Suppressor macrophage treated with lipopolysaccharide for 4 hours (primary cell): ENCODE data around the gene ATP8B1.

ENCODE experiments used
- DNase-seq: peaks from one replicate; pipeline ENCODE4 v3.0.0-alpha.2; 2020

The ATP8B1 gene

DNA sequence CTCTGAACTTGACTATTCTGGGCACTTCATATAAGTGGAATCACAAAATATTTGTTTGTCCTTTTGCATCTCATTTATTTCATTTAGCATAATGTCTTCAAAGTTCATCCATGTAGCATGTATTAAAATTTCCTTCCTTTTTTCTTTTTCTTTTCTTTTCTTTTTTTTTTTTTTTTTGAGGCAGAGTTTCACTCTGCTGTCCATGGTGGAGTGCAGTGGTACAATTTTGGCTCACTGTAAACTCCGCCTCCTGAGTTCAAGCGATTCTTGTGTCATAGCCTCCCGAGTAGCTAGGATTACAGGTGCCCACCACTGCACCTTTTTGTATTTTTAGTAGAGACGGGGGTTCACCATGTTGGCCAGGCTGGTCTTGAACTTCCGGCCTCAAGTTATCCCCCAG is 11.9 kb downstream of the ATP8B1 start:
- no peak for DNase-seq

DNA sequence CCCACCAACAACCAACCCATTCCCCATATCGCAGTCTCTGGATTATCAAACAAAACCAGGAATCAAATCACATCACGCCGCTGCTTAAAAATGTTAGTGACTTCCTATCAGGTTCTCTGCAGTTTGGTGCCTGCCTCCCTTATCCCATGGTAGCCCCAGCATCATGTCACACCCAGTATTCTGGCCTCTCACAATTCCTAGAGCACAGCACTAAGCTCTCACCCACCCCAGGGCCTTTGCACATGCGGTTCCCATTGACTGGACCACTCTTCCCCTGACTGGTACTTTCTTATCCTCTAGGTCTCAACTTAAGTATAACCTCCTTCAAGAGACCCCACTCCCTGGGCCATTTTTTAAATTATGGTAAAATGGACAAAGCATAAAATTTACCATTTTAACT is 12.8 kb downstream of the ATP8B1 start:
- no peak for DNase-seq

DNA sequence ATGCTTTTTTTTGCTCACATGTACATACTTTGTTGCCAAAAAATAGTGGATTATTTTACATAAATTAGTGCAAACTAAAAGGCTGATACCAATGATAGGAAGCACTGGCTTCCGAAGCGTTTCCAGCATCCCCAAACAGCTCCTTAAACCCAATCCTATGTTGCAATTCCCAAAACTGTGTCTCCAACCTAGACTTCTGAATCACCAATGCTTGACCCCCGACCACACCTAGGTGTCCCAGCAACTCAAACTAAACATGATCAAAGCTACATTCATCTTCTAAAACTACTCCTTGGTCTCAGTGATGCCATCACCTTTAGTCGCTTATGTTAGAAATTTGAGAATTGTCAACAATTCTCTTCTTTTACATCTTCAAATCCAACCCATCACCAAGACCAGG is 13.4 kb downstream of the ATP8B1 start:
- no peak for DNase-seq

DNA sequence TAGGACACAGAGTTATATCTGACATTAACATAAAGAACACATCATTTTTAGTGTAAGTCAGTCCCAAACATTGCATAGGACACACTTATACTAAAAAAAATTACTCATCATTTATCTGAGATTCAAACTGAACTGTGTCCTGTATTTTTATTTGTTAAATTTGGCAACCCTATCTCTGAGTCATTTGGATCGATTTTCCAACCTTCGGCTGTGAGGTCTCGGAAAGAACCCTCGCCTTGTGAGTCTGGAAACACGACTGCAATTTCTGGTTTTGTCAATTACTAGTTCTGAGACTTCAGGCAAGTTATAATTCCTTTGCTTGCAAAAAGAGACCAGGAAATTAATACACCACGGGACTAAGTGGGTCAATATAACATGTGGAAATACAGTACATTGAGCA is 14.0 kb downstream of the ATP8B1 start:
- no peak for DNase-seq

DNA sequence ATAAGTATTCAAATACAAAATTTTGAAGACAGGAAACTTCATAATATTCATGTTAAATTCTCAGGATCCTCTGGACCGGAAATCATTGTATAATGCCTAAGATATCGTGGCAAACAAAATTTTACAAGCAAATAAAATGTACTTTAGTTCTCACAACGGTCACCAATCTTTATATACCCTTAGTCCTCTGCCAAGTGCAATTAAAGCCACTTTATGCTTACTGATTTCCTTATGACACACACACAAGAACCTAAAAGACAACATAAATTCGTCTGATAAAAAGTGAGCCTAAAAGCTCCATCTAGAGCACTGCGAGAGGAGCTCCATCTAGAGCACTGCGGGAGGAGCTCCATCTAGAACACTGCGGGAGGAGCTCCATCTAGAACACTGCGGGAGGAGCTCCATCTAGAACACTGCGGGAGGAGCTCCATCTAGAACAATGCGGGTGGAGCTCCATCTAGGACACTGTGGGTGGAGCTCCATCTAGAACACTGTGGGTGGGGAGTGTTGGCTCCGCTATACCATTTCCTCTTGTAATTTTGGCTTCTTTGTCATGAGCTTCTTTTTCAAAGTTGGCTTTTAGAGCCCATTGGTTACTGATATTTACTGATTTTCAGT is 15.9 kb downstream of the ATP8B1 start:
- no peak for DNase-seq

DNA sequence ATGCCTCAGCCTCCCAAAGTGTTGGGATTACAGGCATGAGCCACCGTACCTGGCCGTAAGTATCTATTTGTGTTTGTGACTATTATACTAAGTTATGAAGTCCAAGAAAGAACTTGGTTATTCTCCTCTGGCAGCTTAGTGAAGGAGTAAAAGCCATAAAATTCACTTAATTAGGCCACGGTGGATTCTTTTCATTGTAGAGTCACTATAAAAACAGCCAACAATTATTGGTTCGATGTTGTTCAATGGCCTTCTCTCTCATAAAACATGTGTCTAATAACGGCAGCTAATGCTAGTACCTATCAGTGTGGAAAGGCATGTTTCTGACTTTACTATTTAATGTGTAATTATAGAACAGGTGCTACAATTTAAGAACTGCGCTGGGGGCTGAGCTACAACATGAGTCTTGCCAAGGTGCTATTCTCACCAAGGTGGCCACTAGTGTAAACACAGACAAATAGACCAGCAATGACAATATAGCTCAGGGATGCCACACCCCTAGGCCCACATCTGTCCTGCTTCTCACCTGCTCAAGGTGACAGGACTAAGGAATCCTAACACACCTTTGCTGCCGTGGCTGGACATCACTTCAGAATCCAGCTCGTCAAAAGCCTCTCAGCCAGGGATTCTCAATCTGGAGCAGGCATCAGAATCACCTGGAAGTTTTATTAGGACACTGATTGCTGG is 17.2 kb downstream of the ATP8B1 start:
- DNase-seq: no peak

DNA sequence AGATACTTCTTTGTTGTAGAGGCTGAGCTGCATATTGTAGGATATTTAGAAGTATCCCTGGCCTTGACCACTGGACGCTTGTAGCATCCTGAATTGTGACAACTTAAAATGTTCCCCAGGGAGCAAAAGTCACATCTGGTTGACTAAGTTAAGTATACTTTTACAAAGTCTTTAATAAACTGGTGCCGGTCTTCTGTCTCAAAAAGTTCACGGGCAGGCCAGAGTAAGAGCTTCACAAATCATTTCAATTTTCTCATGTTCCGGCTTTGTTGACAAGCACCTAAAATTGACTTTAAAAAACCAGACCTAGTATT is 18.4 kb downstream of the ATP8B1 start:
- no peak for DNase-seq

DNA sequence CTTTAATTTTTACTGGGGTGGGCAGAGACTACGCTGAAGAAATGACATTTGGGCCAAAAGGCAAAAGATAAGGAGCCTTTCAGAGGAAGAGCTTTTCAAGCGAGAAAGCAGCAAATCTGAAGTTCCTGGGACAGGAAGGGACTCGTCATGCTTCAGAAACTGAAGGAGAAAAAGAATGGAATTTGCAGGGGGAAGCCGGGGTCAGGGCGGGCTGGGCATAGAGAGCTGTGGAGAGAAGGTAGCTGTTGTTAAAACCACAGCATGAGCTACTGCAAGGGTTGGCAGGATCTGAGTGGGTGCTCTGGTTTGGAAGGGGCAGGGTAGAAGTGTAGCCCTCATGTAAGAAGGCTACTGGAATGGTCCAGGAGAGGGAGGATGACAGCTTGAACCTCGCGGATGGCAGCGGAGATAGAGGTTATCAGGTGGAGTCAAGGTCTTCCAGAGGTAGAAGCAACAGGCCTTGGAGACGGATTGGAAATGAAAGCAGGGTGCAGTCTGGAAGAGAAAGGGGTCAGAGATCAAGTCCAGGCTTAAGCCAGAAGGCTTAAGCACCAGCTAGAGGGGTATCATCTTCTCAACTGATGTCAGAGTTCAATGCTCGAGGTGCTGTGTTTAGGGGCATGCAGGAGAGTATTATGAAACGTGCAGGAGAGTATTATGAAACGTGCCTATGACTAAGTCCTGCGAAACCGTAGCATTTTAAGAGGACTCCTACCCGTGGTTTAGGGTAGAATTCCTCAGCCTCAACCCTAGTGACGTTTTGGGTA is 18.9 kb downstream of the ATP8B1 start:
- DNase-seq: peak; percentile 50

DNA sequence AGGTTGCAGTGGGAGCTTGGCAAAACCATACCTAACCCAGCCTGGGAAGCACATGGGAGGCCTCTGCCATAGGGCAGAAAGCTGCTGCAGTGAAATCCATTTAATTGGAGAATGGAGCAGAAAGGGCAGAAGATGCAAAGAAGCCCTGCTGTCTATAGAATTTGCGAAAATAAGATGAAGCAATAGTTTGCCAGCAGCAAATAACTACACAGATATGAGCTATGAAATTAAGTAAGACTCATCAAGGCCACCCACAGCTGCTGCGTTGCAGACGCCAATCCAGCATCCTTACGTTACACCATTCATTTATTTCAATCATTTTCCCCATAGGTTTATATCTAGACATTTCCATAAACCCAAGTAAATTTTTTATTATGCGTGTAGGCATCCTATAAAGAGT is 21.1 kb downstream of the ATP8B1 start:
- no peak for DNase-seq

DNA sequence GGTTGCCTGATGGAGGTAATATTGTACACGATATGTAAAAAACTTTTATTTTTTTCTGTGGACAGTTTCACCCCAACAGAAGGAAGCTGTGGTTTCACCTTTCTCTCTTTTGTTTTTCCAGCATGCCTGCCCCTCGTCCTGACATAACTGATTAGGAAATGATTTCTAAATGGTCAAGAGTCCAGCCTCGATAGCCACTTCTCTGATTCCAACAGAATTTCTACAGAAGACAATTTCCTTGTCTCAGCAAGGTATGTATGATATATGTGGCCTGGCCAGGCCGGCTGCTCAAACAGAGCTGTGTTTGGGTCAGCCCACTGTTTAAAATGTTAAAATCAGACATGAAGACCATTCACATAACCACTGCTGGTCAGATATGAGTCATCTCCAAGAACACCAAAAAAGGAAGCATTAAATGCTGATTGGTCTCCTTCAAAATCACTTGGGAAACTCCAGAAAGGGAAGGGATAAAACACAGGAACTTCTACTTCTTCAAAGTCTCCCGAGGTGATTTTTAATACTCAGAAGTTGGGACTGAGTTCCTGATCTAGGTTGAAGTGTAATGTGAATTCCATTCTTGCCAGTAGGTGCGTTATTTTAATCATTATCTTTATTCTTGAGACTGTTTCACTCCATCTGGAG is 22.3 kb downstream of the ATP8B1 start:
- DNase-seq: peak; percentile 71

DNA sequence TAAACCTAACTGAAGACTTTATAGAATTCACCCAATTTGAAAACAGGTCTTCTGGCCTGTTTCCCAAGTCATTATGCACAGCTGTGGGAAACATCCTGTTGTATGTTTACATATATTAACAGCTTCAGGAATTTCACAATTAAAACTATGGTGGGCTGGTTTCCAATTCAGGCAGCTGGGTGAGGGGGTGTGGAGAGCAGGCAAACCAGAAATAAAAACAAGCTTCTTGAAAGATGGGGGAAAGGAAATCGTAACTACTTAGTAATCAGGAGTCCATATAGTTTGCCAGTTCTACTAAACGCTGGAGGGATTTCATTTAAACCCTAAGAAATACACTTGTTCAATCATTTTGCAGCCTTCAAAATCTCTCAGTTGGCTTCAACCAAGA is 22.8 kb downstream of the ATP8B1 start:
- peak; percentile 24 for DNase-seq

DNA sequence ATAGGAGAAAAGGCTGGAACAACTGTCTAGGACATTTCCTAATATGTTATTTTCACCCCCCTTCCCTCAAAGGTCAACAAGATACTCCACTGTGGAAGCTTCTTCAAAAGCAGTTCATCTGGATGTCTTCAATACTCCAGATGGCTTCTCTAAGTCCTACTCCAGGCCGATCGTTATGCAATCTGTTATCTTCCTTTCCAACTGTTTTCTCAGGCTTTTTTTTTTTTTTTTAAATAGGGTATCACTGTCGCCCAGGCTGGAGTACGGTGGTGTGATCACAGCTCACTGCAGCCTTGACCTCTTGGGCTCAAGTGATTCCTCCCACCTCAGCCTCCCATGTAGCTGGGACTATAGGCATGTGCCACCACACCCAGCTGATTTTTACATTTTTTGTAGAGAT is 26.3 kb downstream of the ATP8B1 start:
- no peak for DNase-seq

DNA sequence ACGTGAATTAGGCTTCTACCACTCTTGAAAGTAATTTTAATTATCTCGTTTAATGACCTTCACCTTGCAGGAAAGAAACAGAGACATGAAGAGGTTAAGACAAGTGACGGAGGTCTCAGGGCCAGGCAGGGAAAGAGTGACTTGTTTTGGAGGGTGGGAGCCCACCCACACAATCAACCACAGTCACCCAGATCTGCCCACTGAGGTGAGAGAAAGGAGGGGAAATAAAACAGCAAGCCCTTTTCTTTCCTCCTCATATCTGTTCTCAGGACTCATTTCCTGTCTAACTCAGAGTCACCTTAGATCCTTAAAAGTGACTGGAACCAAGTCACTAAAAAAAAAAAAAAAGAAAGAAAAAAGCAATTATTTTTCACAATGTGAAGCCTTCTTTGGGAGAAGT is 26.8 kb downstream of the ATP8B1 start:
- no peak for DNase-seq

DNA sequence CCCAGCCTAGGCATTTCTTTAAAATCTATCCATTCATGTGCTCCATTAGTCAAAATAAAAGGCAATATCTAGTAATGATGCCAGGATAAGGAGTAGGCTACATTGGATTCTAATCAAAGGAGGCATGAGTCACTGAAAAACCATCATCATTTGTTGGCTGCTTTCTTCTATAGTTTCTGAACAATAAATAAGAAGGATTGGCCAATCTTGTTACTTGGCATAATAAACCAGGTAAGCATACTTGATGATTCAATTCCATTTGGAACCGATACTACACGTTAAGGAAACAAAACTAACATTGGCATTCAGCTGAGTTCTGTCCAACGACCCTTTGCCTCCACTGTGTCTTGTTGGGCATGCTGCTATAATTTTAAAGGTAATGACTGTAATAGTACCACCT is 27.2 kb downstream of the ATP8B1 start:
- DNase-seq: no peak

DNA sequence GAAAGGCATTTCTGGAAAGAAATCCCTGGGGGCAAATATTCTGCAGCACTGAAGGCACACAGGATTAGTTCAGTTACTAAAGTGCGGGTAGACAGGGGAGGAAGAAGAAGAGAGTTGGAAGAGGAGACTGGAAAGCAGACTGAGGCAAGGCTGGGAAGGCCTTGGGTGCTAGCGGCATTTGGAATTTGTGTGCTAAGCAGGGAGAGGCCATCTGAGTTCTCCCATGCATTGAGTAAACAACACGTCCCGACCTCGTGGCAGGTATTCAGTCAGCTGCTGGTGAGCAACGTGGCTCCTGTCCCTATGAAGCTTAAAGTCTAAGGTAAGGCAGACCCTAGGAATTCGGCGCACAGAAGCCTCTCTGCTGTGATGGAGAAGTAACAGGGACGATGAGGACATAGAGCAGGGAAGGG is 30.7 kb downstream of the ATP8B1 start:
- DNase-seq: no peak

DNA sequence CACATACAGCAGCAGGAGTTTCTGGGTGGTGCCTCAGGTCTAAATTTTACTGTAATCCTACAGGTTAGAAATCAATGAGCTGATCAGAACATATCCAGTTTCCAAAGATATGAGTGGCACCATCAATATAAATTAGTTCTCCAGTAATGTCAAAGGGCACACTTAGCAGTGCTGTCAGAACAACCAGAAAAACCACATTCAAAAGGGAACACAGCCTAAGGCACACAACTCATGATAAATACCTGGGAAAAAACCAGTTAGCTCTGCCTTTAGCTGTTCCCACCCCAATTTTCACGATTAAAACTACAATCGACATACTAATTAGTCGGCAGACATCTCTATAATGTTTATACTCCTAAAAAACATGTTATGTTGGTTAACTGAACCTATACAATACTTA is 31.5 kb downstream of the ATP8B1 start:
- no peak for DNase-seq

DNA sequence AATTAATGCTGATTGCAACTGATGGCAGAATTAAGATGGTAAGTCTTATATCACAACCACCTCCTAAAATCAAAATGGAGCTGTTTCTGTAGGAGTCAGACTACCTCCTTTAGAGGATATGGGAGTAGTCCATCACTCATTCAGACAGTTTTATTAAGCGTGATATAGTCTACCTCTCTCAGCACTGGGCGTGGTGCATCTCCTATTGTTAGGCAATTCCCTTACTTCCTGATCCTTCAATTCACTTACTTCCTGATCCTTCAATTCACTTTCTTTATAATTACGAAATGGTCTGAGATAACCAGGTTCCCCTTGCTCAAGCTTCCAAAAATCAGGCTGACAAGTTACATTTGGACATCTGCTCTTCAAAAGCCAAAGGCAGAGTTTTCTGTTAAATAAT is 31.9 kb downstream of the ATP8B1 start:
- peak; percentile 66 for DNase-seq

DNA sequence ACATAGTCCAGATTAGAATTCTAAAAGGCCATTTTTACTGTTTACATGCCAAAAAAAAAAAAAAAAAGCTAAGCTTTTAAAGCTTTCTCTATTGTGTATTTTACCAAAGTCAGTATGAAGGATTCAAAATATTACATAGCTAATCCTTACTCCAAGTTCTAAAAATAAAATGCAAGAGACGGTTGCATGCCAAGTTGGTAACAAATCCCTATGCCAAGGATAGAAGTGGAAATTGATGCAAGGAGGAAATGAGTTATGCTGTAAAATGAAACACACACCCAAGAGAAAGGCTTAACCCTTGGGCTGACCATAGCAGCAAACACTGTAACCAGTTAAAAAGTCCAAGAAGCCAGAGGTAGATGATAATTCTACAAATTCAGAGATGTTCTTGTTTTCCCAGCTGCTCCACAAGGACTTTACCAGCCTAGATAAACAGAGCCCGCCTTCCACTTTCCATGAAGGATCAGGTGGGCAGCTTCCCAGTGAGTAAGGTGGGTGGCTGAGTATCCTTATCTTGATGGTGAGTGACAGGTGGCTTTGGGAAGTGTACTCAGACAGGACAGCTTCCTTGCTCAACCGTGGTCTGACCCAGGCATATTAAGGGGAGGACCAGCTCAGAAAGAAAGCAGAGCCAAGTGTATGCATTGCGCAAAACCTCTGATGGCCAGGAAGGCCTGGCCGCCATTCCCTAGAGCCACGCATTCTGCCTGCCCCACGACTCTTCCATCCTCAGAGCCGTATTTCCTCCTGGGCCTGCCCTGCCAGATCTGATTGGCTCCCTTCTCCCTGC is 34.4 kb downstream of the ATP8B1 start:
- DNase-seq: peak; percentile 33

DNA sequence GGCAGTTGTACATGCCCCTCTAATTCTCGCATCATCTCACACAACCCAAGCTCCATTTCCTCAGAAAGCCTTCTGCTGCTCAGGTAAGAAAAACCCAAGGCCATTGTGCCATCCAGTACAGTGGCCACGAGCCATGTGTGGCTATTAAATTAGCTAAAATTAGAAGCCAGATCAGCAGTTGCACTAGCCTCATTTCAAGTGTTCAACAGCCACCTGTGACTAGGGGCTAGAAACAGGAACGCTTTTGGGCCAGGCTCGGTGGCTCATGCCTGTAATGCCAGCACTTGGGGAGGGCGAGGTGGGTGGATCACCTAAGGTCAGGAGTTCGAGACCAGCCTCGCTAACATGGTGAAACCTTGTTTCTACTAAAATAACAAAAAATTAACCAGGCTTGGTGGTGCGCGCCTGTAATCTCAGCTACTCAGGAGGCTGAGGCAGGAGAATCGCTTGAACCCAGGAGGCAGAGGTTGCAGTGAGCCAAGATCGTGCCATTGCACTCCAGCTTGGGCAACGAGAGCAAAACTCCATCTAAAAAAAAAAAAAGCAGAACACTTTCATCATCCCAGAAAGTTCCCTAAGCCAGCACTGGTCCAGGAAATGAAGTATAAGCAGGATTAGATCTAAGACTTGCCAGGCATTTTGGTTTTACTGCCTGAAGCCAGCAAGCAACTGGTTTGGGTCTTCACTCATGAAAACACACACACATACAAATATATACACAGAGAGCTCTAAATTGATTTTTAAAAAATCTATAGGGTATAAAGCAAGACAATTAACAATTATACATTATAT is 35.7 kb downstream of the ATP8B1 start:
- peak; percentile 19 for DNase-seq

DNA sequence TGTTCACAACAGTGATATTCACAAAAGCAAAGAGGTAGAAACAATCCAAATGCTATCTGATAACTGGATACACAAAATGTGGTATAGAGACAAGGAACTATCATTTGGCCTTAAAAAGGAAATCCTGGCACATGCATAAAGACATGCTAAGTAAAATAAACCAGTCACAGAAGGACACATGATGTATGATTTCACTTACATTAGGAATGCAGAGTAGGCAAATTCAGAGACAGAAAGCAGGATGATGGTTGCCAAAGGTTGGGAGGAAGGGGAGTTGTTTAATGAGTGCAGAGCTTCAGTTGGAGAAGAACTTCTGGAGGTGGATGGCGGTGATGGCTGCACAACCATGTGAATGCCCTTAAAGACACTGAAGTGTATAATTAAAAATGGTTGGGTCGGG is 38.1 kb downstream of the ATP8B1 start:
- DNase-seq: no peak

DNA sequence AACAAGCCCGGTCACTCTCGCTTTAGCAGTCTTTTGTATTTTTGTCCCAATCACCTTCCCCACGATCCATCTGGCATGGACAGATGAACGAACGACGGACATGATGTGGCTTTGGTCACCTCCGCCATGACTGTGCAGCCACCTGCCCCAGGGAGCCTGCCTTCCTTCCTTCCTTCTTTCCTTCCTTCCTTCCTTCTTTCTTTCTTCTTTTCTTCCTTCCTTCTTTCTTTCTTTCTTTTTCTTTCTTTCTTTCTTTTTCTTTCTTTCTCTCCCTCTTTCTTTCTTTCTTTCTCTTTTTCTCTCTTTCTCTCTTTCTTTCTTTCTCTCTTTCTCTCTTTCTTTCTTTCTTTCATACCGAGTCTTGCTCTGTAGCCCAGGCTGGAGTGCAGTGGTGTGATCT is 39.0 kb downstream of the ATP8B1 start:
- no peak for DNase-seq

DNA sequence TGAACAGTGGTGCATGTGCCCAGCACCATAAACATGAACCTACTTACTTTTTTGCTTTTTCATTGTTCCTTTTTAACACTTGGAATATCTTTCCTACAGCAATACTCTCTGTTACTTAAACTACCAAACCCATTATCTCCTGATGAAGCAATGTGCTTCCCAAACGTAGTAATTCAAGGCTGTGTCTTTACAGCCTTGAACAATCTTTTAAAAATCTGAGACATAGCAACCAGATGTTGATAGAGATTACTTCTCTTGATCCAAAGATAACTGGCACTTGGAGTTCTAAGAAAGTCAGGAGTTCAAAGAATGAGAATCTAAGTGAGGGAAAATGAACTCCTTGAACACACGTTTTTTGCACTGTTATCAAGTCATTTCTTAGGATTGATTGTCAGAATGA is 40.4 kb downstream of the ATP8B1 start:
- no peak for DNase-seq
